ENCODE data around the gene NTN1. TPM values are rescaled to one million over a fixed set of nuclear protein-coding genes. Genes with fewer than 3 reads are reported as not detected.

The NTN1 gene
- polyA plus RNA-seq, 3 donors, result 0.03 to 0.04 TPM; not detected in 1

GRCh38 chr17:9095390-9095789, 74.1 kb downstream of the NTN1 start:
- Histone ChIP-seq H4K20me1 (ENCODE audit: insufficient read depth, low read length) (no peaks in the 10 kb centered on the region), H3K9me3 (replicated peaks in 1 of 2; ENCODE audit: control insufficient read depth in 1 of 2, insufficient read depth in 1 of 2, low read length in 2 of 2) (no peaks in the 10 kb centered on the region), H3K4me2 (replicated peaks; ENCODE audit: extremely low read depth, low read length, poor library complexity, severe bottlenecking) (no peak overlapping the region), H3K27ac (ENCODE audit: low read depth in 1 of 2, low read length in 2 of 2) (no peak overlapping the region), H3K4me1 (ENCODE audit: control insufficient read depth in 1 of 2, insufficient read depth in 2 of 2, low read length in 2 of 2) (no peaks in the 10 kb centered on the region), H3K27me3 (ENCODE audit: control insufficient read depth in 2 of 2, insufficient read depth in 2 of 2, low read length in 2 of 2) (no peaks in the 10 kb centered on the region), H3K79me2 (ENCODE audit: insufficient read depth, low read length) (no peaks in the 10 kb centered on the region), H3K4me3 (replicated peaks in 1 of 3; ENCODE audit: low read depth in 2 of 3, low read length in 3 of 3) (no peak overlapping the region), H3K36me3 (replicated peaks in 1 of 2; ENCODE audit: control insufficient read depth in 1 of 2, insufficient read depth in 2 of 2, low read length in 2 of 2) (no peaks in the 10 kb centered on the region), H2AFZ (ENCODE audit: insufficient read depth, low read depth, low read length, poor library complexity, severe bottlenecking) (no peak overlapping the region), H3K9ac (ENCODE audit: insufficient read depth, low read length, poor library complexity, severe bottlenecking) (no peak overlapping the region)
- Mint-ChIP-seq H3K4me3 (no peak overlapping the region), H3K36me3 (no peaks in the 10 kb centered on the region), H3K27ac (no peak overlapping the region), H3K27me3 (ENCODE audit: low read depth in 3 of 3) (peaks cover 1 to 10% (median 5%) of the 10 kb centered on the region in 3 donors), H3K4me1 (no peaks in the 10 kb centered on the region), H3K9me3 (peaks cover 0 to 2% (median 0%) of the 10 kb centered on the region in 7 donors)
- WGBS (ENCODE audit: insufficient coverage), result 100% methylated on average over 1 of the region's 2 CpGs
- intact Hi-C loops (cut with micrococcal nuclease), result no loop called here
- no peak for DNase-seq
- no peak for TF ChIP-seq CTCF (IDR thresholded peaks at IDR 0.05)

- intact Hi-C loops (cut with micrococcal nuclease), result no loop called here
- no peak overlapping the region for H3K27ac Mint-ChIP-seq
- peaks cover 1 to 7% (median 7%) of the 10 kb centered on the region in 3 donors for H3K27me3 Mint-ChIP-seq (ENCODE audit: low read depth in 3 of 3)
- Histone ChIP-seq H3K9me3 (replicated peaks in 1 of 2; ENCODE audit: control insufficient read depth in 1 of 2, insufficient read depth in 1 of 2, low read length in 2 of 2) (no peaks in the 10 kb centered on the region), H2AFZ (ENCODE audit: insufficient read depth, low read depth, low read length, poor library complexity, severe bottlenecking) (no peak overlapping the region), H3K79me2 (ENCODE audit: insufficient read depth, low read length) (no peaks in the 10 kb centered on the region), H3K4me1 (ENCODE audit: control insufficient read depth in 1 of 2, insufficient read depth in 2 of 2, low read length in 2 of 2) (no peaks in the 10 kb centered on the region), H4K20me1 (ENCODE audit: insufficient read depth, low read length) (no peaks in the 10 kb centered on the region), H3K9ac (ENCODE audit: insufficient read depth, low read length, poor library complexity, severe bottlenecking) (no peak overlapping the region), H3K4me3 (replicated peaks in 1 of 3; ENCODE audit: low read depth in 2 of 3, low read length in 3 of 3) (no peak overlapping the region), H3K36me3 (replicated peaks in 1 of 2; ENCODE audit: control insufficient read depth in 1 of 2, insufficient read depth in 2 of 2, low read length in 2 of 2) (no peaks in the 10 kb centered on the region), H3K4me2 (replicated peaks; ENCODE audit: extremely low read depth, low read length, poor library complexity, severe bottlenecking) (no peak overlapping the region), H3K27me3 (ENCODE audit: control insufficient read depth in 2 of 2, insufficient read depth in 2 of 2, low read length in 2 of 2) (no peaks in the 10 kb centered on the region), H3K27ac (ENCODE audit: low read depth in 1 of 2, low read length in 2 of 2) (no peak overlapping the region)
- H3K4me3 Mint-ChIP-seq, result no peak overlapping the region
- peaks cover 0 to 9% (median 0%) of the 10 kb centered on the region in 7 donors for H3K9me3 Mint-ChIP-seq
- H3K4me1 Mint-ChIP-seq, result no peaks in the 10 kb centered on the region
- 98% methylated on average over 4 of the region's 6 CpGs for WGBS (ENCODE audit: insufficient coverage)
- no peaks in the 10 kb centered on the region for H3K36me3 Mint-ChIP-seq
- no peak for DNase-seq
- no peak for TF ChIP-seq CTCF (IDR thresholded peaks at IDR 0.05)
Observed at GRCh38 chr17:9098242-9098825, 77.0 kb downstream of the NTN1 start.
